Ureter (tissue), 1 donor: Measurements from ENCODE around the gene FAM43A. TPM values are rescaled to one million over a fixed set of nuclear protein-coding genes. Genes with fewer than 3 reads are reported as not detected.

Source experiments
- total RNA-seq: library from RNA; stranded (reverse); gene quantifications from one replicate; pipeline ENCODE4 v1.2.4, GENCODE V29; 2023
- donor health status: DM: yes; HTN: yes; CAD: no.

FAM43A gene
- total RNA-seq, 1 donor from 2014 or later = 5.2 TPM

Other genes with a start within 250 kb of the FAM43A start
- 68.5 TPM for gene ATP13A3, start 198.9 kb upstream of the FAM43A start, total RNA-seq
- 19.9 TPM for gene TMEM44, start 52.5 kb upstream of the FAM43A start, total RNA-seq
- gene LSG1, start 13.7 kb upstream of the FAM43A start, total RNA-seq = 64.5 TPM